Measurements from ENCODE around the gene OR10H2.
"Not testable (repeated sequence)": the region's sequence is repeated elsewhere in the genome, so short reads cannot be mapped to it uniquely, and the experiment has no call there.

The OR10H2 gene, protein sequence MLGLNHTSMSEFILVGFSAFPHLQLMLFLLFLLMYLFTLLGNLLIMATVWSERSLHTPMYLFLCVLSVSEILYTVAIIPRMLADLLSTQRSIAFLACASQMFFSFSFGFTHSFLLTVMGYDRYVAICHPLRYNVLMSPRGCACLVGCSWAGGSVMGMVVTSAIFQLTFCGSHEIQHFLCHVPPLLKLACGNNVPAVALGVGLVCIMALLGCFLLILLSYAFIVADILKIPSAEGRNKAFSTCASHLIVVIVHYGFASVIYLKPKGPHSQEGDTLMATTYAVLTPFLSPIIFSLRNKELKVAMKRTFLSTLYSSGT

DNA sequence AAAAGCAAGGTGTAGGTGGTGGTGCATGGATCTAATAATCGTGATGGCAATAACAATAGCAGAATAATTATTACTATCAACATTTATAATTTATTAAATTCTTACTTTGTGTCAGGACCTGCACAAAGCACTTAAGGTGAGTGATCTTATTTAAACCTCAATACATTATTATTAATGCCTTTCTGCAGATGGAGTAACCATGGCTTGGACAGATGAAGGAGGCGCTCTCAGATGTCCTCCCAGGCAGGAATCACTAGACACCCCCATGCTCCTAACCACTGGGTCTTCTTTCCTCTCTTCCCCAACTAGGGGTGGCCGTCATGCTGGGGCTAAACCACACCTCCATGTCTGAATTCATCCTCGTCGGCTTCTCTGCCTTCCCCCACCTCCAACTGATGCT lies at the start of gene OR10H2:
Gene OR10H2 (plus strand): TSS at position 301 of the 400 bp plus-strand sequence. CDS start 20 bp downstream, at position 321.
- no peak for DNase-seq

DNA sequence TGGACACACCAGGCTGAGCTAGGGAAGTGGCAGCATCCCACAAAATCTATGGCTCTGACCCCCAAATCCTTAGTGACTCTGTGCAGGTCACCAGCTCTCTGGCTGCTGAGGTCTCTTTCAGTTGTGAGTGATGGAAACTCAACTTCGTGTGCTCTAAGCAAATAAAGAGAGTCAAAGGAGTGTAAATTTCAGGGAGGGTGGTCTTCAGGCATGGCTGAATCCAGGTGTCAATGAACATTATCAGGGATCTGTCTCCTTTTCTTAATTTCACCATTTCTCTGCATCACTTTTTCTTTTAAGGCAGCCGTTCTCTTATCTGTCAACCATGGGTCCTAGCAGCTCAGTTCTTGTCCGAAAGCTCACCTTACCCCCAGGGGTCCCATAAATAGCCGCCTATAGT lies 48.7 kb upstream of the OR10H2 start:
- no peak for DNase-seq

DNA sequence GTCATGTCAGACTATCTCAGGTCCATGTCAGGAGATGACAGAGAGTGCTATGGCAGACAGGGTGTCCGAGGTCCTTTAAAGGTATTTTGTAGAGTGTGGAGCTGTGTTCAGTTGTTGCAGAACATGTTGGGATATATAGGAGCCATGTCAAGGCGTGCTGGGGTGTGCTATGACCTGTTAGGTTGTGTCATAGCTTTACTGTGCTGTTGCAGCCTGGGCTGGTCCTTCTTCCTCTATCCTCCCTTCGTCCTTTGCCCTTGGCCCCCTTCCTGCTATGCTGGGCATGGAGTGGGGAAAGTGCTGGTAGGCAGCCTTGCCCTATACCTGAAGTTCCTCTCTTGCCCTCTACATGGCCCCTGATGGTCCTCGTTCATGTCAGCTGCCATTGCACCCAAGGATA lies 48.0 kb upstream of the OR10H2 start:
- not testable (repeated sequence) for DNase-seq

DNA sequence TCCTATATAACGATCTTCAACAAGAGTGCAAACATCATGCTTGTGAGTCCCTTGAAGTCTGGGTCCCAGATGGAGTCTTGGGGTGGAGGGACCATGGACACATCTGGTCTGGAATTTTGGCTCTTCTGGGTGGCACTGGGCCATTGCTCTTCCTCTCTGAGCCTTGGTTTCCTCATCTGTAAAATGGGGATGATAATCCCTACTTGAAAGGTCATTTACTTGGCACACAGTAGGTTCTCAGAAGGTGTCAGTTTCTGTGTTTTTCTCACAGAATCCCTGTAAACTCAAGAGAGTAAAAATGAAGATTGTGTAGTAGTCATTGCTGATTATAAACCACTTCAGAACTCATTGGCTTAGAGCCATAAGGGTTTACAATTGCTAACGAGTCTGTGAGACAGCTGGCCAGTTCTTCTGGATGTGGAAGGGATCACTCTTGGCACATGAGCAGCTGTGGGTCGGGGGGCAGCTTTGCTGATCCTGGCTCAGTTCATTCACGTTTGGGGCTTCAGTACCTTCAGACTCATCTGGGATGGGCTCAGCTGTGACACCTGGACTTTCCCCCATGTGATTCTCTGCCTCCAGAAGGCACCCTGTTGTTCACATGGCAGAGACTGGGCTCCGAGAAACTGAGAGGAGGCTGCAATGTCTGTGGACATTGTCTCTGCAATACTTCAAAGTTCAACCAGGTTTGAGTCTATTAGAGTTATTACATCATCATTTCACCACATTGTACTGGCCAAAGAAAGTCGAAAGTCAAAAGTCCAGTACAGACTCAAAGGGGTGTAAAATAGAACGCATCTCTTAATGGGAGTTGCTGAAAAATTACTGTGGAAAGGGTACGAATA lies 47.1 kb upstream of the OR10H2 start:
- DNase-seq: no peak

DNA sequence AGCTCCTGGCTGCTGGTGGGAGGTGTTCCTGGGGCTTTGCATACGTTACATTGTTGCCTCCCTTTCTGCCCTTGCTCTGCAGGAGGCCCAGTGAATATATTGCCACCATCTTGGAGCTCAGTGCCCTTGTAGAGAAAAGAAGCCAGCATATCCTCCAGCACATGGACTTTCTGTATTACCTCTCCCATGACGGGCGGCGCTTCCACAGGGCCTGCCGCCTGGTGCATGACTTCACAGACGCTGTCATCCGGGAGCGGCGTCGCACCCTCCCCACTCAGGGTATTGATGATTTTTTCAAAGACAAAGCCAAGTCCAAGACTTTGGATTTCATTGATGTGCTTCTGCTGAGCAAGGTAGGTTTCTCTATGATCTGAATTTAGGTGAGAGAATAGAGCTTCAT lies 44.4 kb upstream of the OR10H2 start:
- no peak for DNase-seq

DNA sequence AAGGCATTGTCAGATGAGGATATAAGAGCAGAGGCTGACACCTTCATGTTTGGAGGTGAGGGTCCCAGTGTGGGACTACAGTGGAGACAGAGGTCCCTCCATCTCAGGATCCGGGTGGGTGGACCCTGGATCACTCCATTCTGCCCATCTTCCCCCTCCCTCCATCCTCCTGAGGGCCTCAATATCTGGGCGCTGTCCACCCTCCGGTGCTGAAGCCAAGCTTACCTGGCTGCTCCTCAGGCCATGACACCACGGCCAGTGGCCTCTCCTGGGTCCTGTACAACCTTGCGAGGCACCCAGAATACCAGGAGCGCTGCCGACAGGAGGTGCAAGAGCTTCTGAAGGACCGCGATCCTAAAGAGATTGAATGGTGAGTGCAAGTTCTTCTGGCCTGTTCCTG lies 43.0 kb upstream of the OR10H2 start:
- DNase-seq: no peak

DNA sequence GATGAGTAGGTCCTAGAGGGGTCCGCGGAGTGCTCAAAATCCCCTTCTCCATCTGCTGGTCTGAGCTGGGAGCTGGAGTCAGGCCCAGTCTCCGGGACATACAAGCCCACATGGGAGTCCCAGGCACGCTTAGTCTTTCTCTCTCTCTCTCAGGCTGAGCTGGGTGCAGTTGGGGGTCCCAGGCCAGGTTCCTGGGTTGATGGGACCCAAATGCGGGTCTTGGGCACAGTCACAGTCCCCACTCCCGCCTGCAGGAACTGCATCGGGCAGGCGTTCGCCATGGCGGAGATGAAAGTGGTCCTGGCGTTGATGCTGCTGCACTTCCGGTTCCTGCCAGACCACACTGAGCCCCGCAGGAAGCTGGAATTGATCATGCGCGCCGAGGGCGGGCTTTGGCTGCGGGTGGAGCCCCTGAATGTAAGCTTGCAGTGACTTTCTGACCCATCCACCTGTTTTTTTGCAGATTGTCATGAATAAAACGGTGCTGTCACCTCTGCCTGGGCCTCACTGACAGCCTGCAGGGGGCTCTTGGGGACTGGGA lies 31.1 kb upstream of the OR10H2 start:
- DNase-seq: no peak

DNA sequence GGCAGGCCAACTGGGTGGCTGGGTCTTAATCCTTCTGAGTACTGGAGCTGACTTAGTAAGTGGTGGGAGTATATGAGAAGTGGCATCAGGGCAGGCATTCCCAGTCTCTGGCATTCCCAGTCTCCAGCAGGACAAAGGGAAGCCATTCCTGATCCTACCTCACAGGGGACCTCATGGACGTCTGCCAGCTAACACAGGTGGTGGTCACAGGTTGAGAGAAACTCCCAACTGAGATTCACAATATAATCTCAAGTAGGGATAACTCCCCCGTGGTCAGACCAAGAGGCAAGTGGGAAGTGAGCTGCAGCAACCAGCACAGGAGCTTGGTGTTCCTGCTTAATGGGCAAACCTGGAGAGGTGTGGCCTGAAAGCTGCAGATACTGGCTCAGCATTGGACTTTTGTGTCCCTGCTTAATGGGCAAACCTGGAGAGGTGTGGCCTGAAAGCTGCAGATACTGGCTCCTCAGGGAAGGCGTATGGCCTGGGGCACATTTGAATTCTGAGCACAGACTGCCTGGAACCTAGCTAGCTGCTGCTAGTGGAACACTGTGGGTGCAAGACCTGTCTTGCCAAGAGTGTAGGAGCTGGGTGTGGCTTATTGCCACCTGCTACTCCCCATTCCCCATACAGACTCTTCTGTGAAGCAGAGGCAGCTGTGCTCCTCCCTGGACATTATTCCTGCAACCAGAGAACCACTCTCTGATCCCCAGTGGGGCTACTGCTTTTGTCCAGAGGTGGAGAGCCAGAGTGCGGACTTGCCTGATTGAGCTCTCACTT lies 25.9 kb upstream of the OR10H2 start:
- peak; percentile 79 for DNase-seq

DNA sequence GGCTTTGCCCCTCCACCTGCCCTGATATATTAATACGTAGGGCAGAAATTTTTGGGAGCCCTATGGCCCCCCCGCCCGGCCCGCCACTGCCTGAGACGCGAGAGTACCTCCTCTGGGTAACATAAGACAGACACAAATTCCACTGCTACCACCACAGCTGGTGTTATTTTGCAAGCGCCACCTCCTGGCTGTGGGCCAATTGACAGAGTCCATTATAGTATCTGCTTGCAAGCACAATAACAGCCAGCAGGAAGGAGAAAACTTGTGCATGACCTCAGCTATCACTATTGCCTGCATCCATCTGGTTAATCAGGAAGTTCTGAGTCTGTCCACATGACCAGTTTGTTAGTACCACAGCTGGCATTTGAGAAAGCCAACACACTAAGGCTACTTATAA lies 25.3 kb upstream of the OR10H2 start:
- peak; percentile 72 for DNase-seq

DNA sequence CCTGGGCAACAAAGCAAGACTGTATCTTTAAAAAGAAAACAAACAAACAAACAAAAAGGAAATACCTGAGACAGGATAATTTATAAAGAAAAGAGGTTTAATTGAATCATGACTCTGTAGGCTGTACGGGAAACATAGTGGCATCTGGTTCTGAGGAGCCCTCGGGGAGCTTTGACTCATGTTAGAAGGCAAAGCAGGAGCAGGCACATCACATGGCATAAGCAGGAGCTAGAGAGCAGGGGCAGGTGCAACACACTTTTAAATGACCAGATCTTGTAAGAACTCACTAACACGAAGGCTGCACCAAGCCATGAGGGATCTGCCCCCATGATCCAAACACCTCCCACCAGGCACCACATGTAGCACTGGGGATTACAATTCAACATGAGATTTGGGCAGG lies 13.2 kb upstream of the OR10H2 start:
- DNase-seq: no peak

DNA sequence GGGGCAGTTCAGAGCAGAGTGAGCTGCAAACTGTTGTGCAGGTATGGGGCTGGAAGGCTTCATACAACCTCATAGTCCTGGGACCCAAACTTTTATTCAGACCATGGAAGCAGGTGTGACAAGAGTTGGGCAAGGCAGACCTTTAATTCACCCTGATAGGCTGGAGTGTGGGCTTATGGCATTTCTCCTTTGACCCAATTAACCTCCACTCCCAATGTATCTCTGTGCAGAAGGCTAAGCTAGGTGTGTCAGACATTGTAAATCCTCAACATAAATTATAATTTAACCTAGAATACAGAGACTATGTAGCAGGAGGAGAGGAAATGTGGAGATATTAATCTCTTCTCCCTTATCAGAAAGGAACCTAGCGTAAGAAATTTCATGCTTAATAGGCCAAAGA lies 12.2 kb upstream of the OR10H2 start:
- DNase-seq: no peak

DNA sequence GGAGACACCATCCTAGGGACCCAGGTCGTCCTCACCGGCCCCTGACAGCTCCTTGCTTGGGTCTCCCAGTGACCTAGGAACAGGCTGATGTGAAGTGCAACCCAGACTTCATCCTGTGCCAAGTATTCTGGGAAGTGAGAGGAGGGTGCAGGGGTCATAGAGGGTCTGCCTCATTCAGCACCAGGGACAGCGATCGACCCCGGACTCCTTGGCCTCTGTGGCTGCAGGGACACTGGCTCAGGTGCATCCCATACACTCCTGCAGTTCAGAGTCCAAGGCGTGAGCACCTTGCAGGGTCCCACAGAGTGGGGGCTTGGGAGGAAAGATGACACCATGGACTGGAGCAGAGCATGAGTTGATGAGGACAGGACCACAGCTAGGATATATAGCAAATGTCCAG lies 10.0 kb upstream of the OR10H2 start:
- DNase-seq: no peak

DNA sequence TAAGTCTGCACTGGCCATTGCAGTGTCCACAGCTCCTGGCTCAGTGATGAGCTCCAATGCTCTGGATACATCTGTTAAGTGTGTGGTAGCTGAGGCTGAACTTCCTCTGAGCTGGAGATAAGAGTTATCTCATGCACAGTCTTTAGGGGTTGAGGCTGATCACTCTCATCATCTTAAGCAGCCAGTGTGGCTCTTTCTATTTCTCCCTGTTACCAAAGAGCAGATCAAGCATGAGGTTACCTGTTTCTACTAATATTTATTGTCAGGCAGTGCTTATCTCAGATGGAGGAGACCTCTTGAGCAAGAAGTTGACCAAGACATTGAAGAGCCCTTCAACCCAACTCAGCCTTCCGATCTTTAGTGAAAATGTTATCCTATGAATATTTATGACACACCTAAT lies 6.6 kb upstream of the OR10H2 start:
- DNase-seq: no peak

DNA sequence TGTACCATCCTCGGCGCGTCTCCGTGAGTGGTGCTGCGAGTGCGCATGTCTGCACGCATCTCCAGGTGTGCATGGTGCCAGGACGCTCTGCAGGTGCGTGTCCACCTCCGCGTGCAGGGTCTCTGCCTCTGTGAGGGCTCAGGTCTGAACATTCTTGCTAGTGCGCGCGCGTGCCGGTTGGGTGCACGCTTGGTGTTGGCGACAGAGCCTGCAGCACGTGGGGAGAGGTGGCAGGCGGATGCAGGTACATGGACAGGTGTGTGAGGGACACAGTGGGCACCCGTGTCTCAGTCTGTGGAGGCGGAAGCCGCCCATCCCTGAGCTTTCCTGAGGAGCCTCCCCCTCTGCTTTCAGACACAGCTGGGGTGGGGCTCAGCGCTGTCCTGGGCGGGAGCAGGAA lies 4.9 kb upstream of the OR10H2 start:
- no peak for DNase-seq

DNA sequence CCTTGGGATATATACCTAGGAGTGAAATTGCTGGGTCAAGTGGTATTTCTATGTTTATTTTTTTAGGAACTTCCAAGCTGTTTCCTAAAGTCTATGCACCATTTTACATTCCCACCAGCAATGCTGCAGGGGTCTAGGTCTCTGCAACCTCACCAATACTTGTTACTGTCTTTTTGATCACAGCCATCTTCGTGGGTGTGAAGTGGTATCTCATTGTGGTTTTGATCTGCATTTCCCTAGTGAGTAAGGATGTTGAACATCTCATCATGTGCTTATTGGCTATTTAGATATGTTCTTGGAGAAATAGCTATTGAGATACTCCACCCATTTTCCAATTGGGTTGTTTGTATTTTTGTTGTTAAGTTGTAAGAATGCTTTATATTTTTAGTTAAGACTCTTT lies 2.7 kb downstream of the OR10H2 start:
- no peak for DNase-seq

DNA sequence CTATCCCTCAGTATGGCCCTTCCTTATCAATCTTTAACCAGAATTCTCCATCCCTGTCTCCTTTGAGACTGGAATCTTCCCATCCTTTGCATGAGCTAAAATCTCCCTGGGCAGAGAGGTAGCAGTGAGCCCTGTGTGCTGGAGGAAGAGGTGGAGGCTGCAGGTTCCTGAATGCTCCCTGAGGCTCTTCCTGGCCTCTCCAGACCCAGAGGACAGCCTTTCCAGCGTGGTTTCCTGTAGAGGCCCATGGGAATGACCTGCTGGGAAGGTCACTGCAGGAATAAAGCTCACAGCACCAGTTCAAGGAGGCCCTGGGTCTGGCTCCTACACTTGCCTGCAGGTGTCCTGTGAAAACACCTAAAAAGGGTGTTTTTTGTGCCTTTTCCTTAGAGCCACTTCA lies 4.6 kb downstream of the OR10H2 start:
- DNase-seq: no peak

DNA sequence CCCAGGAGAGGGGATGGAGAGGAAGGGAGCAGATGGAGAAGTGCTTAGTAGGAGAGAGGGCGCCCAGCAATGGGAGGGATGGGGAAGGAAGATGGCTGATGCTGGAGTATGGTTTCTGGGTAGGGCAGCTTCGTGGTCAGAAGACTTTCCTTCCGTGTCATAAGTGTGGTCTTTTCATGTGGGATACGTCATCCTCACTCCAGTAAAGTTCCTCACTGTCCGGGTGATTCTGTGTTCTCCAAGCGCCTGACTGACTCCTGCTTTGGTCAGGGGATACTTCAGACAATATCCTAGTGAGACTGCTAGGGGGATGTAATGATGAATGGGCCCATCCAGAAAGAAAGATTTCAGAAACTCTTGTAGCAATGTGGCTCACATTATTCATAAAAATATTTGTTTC lies 6.1 kb downstream of the OR10H2 start:
- DNase-seq: no peak

DNA sequence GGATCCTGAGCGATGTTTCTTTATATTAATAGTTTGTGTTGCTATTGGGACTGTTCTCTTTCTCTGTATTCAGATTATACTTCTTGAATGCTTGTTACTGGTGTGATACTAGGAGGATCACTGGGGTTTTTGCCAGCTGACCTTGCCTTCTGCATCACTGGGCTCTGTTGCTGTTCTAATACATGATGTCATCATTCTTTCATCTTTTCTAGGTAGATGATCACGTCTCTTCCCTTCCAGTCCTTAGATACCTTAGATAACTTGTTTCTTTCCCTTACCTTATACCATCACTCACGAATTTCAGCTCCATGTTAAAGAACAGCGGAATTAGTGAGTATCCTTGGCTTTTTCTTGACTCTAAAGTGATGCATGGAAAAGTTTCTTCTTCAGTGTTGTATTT lies 9.9 kb downstream of the OR10H2 start, which contains the start of gene OR10H3:
Gene OR10H3 (plus strand): TSS at position 264 of the 400 bp plus-strand sequence. CDS start 3,408 bp downstream, outside the sequence.
- DNase-seq: no peak

DNA sequence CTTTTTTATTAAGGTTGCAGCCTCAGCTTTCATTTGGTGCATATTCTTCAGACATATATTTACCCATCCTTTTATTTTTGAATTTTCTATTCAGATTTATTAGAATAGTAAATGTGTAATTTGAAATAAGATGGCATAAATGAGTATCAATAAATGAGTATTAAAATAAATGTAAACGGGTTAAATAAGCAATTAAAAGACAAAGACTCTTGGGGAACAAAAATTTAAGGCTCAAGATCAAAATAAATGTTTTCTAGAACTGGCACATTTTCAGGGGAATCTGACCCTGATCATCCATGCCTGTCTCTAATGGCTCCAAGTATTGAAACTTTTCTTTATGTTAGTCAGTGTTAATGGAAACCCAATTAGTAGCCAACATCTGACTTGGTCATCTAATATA lies 13.0 kb downstream of the OR10H2 start:
- no peak for DNase-seq

DNA sequence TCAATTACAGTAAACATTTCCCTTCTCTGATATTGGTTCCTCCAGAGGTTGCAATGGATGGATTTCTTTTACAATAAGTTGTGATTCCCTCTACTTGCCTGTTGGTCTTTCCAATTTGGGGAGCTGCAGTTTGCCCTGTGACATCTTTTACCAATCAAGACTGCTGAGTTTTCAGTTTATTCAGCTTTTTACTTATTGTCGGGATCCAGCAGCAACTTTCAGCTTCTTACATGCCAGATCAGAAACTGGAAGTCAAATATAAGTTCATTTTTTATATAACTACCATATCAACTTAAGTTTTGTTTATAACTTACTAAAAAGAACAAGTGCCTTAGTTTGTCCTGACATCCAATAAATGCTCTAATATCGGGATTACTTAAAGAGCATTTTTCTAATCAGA lies 20.4 kb downstream of the OR10H2 start:
- DNase-seq: no peak

DNA sequence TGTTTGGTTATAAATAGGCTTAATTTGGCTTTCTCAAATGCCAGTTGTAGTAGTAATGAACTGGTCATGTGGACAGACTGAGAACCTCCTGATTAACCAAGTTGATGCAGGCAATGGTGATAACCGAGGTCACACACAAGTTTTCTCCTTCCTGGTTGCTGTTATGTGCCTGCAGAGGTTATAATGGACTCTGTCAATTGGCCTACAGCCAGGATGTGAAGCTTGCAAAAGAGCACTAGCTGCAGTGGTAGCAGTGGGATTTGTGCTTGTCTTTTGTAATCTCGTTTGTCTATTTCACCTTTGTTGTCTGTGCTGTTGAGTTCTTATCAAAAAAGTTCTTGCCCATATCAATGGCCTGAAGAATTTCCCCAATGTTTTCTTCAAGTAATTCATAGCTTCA lies 30.6 kb downstream of the OR10H2 start:
- no peak for DNase-seq

DNA sequence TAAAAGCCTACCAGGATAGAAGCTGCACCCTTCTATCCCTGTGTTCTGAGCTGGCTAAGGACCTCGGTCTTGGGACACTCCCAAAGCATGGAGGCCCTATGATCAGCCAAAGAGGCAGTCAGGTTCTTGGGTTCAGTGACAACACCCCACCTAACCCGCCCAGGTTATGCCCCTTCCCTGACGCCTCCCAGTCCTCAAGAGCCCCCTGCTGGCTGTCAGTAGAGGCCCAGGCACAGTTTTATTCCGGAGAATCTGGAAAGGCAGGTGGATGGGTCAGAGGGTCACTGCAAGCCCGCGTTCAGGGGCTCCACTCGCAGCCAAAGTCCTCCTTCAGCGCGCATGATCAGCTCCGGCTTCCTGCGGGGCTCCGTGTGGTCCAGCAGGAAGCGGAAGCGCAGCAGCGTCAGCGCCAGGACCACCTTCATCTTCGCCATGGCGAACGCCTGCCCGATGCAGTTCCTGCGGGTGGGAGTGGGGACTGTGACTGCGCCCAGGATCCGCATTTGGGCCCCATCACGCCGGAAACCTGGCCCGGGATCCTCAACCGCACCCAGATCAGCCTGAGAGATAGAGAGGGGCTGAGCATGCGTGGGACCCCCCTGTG lies 32.2 kb downstream of the OR10H2 start:
- DNase-seq: no peak

DNA sequence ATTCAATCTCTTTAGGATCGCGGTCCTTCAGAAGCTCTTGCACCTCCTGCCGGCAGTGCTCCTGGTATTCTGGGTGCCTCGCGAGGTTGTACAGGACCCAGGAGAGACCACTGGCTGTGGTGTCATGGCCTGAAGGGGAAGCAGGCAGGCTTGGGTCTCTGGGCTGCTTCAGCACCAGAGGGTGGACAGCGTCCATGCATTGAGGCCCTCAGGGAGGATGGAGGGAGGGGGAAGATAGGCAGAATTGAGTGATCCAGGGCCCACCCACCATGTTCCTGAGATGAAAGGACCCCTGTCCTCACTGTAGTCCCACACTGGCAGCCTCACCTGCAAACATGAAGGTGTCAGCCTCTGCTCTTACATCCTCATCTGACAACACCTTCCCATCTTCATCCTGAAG lies 41.8 kb downstream of the OR10H2 start:
- DNase-seq: no peak
